K562 (cell line): Measurements from ENCODE around the gene ACHE. TPM values are rescaled to one million over a fixed set of nuclear protein-coding genes. Genes with fewer than 3 reads are reported as not detected.

Experiments used
- BCL6 ChIP-seq: fragments of 250-450 bp; sonication (Bioruptor Pico); IDR thresholded peaks from 2 replicates; pipeline ENCODE4 v1.4.0; 2020
- CBX5 ChIP-seq: IDR thresholded peaks from 2 replicates; pipeline ENCODE4 v1.6.1; 2014; ENCODE audit warnings: low read depth, borderline replicate concordance
- CHCHD3 ChIP-seq: fragments of 250-450 bp; sonication (Bioruptor Pico); IDR thresholded peaks from 2 replicates; pipeline ENCODE4 v2.1.2; 2022; ENCODE audit warnings: mild to moderate bottlenecking
- CREB1 ChIP-seq, 2 experiments: sonication (generic) in 1 of 2; formaldehyde crosslinking in 1 of 2; IDR thresholded peaks; 2 replicates each; pipeline versions ENCODE4 v1.6.1 to v1.8.0; 2012 to 2022; ENCODE audit warnings: inconsistent platforms in 1 of 2, mild to moderate bottlenecking in 1 of 2, missing genetic modification reagents in 1 of 2, moderate library complexity in 1 of 2
- DDX20 ChIP-seq: fragments of 450-650 bp; IDR thresholded peaks from 2 replicates; pipeline ENCODE4 v1.6.1; 2016; ENCODE audit warnings: missing genetic modification characterization, low read depth, mild to moderate bottlenecking, missing compliant biosample characterization, moderate library complexity
- EGR1 ChIP-seq: fragments of 450-650 bp; conservative IDR thresholded peaks from 2 replicates; pipeline ENCODE4 v1.6.1; 2017; ENCODE audit warnings: mild to moderate bottlenecking
- EP300 ChIP-seq: IDR thresholded peaks from 2 replicates; pipeline ENCODE4 v1.6.1; 2012; ENCODE audit warnings: low read length, improper control_type of control experiment
- ETS1 ChIP-seq: conservative IDR thresholded peaks from 2 replicates; pipeline ENCODE4 v1.6.1; 2011; ENCODE audit warnings: low read depth, mild to moderate bottlenecking, low read length; ENCODE audit not compliant: control insufficient read depth
- FIP1L1 ChIP-seq: fragments of 200-400 bp; formaldehyde crosslinking; IDR thresholded peaks from 2 replicates; pipeline ENCODE4 v1.6.1; 2018; ENCODE audit warnings: mild to moderate bottlenecking, low read depth, low read length; ENCODE audit not compliant: poor library complexity, severe bottlenecking
- KAT7 ChIP-seq: sonication (generic); formaldehyde crosslinking; IDR thresholded peaks from 2 replicates; pipeline ENCODE4 v1.8.0; 2022; ENCODE audit warnings: missing genetic modification reagents, mild to moderate bottlenecking, borderline replicate concordance
- MCM5 ChIP-seq: fragments of 450-650 bp; IDR thresholded peaks from 2 replicates; pipeline ENCODE4 v1.6.1; 2016; ENCODE audit warnings: low read depth
- MXI1 ChIP-seq: IDR thresholded peaks from 2 replicates; pipeline ENCODE4 v1.6.1; 2011; ENCODE audit warnings: low read depth, mild to moderate bottlenecking, improper control_type of control experiment, low read length
- MYBL2 ChIP-seq, 2 experiments: fragments of 450-650 bp in 1 of 2; sonication (generic) in 1 of 2; formaldehyde crosslinking in 1 of 2; IDR thresholded peaks; 2 replicates each; pipeline versions ENCODE4 v1.6.1 to v1.8.1; 2017 to 2022; ENCODE audit warnings: borderline replicate concordance in 1 of 2, inconsistent platforms in 1 of 2, low read depth in 1 of 2, mild to moderate bottlenecking in 1 of 2, missing genetic modification reagents in 1 of 2, moderate library complexity in 1 of 2
- NFRKB ChIP-seq: fragments of 450-650 bp; IDR thresholded peaks from 2 replicates; pipeline ENCODE4 v1.6.1; 2016; ENCODE audit warnings: low read depth
- PBX2 ChIP-seq, 2 experiments: IDR thresholded peaks in 1 of 2; conservative IDR thresholded peaks in 1 of 2; 2 replicates each; pipeline ENCODE4 v1.6.1; 2016; ENCODE audit warnings: low read depth in 2 of 2, mild to moderate bottlenecking in 1 of 2, missing compliant biosample characterization in 1 of 2, missing genetic modification characterization in 1 of 2, moderate library complexity in 1 of 2
- POLR2H ChIP-seq: IDR thresholded peaks from 2 replicates; pipeline ENCODE4 v1.6.1; 2016; ENCODE audit warnings: missing genetic modification characterization, low read depth, mild to moderate bottlenecking, control low read depth, missing compliant biosample characterization, moderate library complexity
- RAD21 ChIP-seq, 2 experiments: fragments of 250-450 bp in 1 of 2; fragments of 450-650 bp in 1 of 2; sonication (Bioruptor Pico) in 1 of 2; formaldehyde crosslinking in 1 of 2; IDR thresholded peaks in 1 of 2; conservative IDR thresholded peaks in 1 of 2; 2 replicates each; pipeline versions ENCODE4 v1.4.0 to v1.8.0; 2020 to 2022; ENCODE audit warnings: mild to moderate bottlenecking in 2 of 2, moderate library complexity in 1 of 2
- SPI1 ChIP-seq: IDR thresholded peaks from 2 replicates; pipeline ENCODE4 v1.6.1; 2011; ENCODE audit warnings: low read depth, low read length, control low read depth, borderline replicate concordance
- TRIM28 ChIP-seq: fragments of 450-650 bp; IDR thresholded peaks from 2 replicates; pipeline ENCODE4 v1.6.1; 2017
- ZNF41 ChIP-seq: fragments of 250-450 bp; sonication (Bioruptor Pico); conservative IDR thresholded peaks from 2 replicates; pipeline ENCODE4 v1.4.0; 2020; ENCODE audit warnings: mild to moderate bottlenecking
- polyA plus RNA-seq, 8 experiments: library from polyadenylated mRNA; depleted of rRNA in 4 of 8; stranded (reverse) in 5 of 8; unstranded in 3 of 8; fragments of >200 nt; fragmentation: Nextera tagmentation in 2 of 8; fragmentation: Illumina TruSeq in 1 of 8; extraction: Ambion mirVana in 2 of 8; extraction: Trizol in 1 of 8; gene quantifications; 2 replicates each; pipeline versions ENCODE4 v1.2.1 to v1.2.3, GENCODE V29; 2011 to 2014; ENCODE audit warnings: inconsistent platforms in 1 of 8, missing spikeins in 1 of 8
- total RNA-seq, 7 experiments: library from RNA; depleted of rRNA in 6 of 7; stranded (reverse); fragments of >200 nt in 6 of 7; fragmentation: Illumina TruSeq in 2 of 7; extraction: Trizol in 2 of 7; gene quantifications; 2 replicates each; pipeline versions ENCODE4 v1.2.1 to v1.2.3, GENCODE V29; 2011 to 2021; ENCODE audit warnings: low replicate concordance in 1 of 7
- TF ChIP-seq, protein P1 (sequence below): fragments of 250-450 bp; sonication (Bioruptor Pico); IDR thresholded peaks from 2 replicates; pipeline ENCODE4 v1.8.0; 2021; ENCODE audit warnings: moderate library complexity, mild to moderate bottlenecking, inconsistent platforms

The ACHE gene
- total and polyA plus RNA-seq, 9 of the 15 experiments (the other 6 are each of a cell fraction or from before 2014, with no cell fraction given), result 0.04 to 8.8 (median 1.9) TPM

- TF ChIP-seq MYBL2 (IDR thresholded peaks at IDR 0.05; ENCODE audit: low read depth), result no peak
- no peak for TF ChIP-seq MYBL2 (CRISPR knock-in tag; IDR thresholded peaks at IDR 0.05; ENCODE audit: borderline replicate concordance)
- 0 out of 2 replicates have a peak, but pooled peaks have one; percentile 21 for TF ChIP-seq KAT7 (CRISPR knock-in tag)
- no peak for TF ChIP-seq ZNF41 (CRISPR knock-in tag)
- TF ChIP-seq CREB1 (IDR thresholded peaks at IDR 0.05), result peak; percentile 80
- TF ChIP-seq CREB1 (CRISPR knock-in tag; IDR thresholded peaks at IDR 0.05), result peak; percentile 91
- 0 out of 2 replicates have a peak, but pooled peaks have one; percentile 24 for TF ChIP-seq ETS1
- peak; percentile 51; the same call in 1 of the 2 replicates for TF ChIP-seq TRIM28
- peak; percentile 65; the same call in 1 of the 2 replicates for TF ChIP-seq CHCHD3
- TF ChIP-seq EP300, result peak; percentile 74
- peak; percentile 83 for TF ChIP-seq EGR1
- peak; percentile 58; the same call in 1 of the 2 replicates for TF ChIP-seq SPI1
- TF ChIP-seq, protein P1, sequence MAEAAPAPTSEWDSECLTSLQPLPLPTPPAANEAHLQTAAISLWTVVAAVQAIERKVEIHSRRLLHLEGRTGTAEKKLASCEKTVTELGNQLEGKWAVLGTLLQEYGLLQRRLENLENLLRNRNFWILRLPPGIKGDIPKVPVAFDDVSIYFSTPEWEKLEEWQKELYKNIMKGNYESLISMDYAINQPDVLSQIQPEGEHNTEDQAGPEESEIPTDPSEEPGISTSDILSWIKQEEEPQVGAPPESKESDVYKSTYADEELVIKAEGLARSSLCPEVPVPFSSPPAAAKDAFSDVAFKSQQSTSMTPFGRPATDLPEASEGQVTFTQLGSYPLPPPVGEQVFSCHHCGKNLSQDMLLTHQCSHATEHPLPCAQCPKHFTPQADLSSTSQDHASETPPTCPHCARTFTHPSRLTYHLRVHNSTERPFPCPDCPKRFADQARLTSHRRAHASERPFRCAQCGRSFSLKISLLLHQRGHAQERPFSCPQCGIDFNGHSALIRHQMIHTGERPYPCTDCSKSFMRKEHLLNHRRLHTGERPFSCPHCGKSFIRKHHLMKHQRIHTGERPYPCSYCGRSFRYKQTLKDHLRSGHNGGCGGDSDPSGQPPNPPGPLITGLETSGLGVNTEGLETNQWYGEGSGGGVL, result no peak
- no peak for TF ChIP-seq DDX20 (tag)
- no peak for TF ChIP-seq CBX5
- peak; percentile 58; the same call in 1 of the 2 replicates for TF ChIP-seq NFRKB
- no peak for TF ChIP-seq MXI1
- no peak for TF ChIP-seq FIP1L1
- no peak for TF ChIP-seq RAD21 (CRISPR knock-in tag; conservative IDR thresholded peaks at IDR 0.05 in 1 of 2, IDR thresholded peaks at IDR 0.05 in 1 of 2)
- no peak for TF ChIP-seq MCM5
- no peak for TF ChIP-seq PBX2 (CRISPR knock-in tag; IDR thresholded peaks at IDR 0.05; ENCODE audit: low read depth)
- no peak for TF ChIP-seq PBX2 (tag; conservative IDR thresholded peaks at IDR 0.05; ENCODE audit: low read depth)
- TF ChIP-seq POLR2H (tag), result peak; percentile 66; the same call in 1 of the 2 replicates
- no peak for TF ChIP-seq BCL6 (CRISPR knock-in tag)
These were observed 28.5 kb downstream of the ACHE start, which contains the start of gene TRIP6 (continued) for GRCh38 chr7:100867040-100867775.
